Keratinocyte (primary cell): ENCODE measurements around the gene TMEM242. TPM values are rescaled to one million over a fixed set of nuclear protein-coding genes. Genes with fewer than 3 reads are reported as not detected.

Source experiments
- DNase-seq: peaks from one replicate; pipeline ENCODE4 v3.0.0-alpha.2; 2011; ENCODE audit warnings: low read depth, missing footprints, low spot score
- FAIRE-seq: peaks from 2 replicates; lab custom pipeline; 2011; peaks lifted over from hg19 to GRCh38; lab: Jason Lieb, UNC
- H2AFZ ChIP-seq: 2 replicates; pipeline ENCODE4 v1.6.0; 2012; ENCODE audit warnings: low read length, control low read depth, inconsistent platforms; ENCODE audit not compliant: control insufficient read depth
- H3K27ac ChIP-seq: 2 replicates; pipeline ENCODE4 v1.5.1; 2011; ENCODE audit warnings: low read length; ENCODE audit not compliant: control insufficient read depth, insufficient read depth
- H3K27me3 ChIP-seq: 3 replicates; pipeline ENCODE4 v1.6.0; 2011; ENCODE audit warnings: low read length; ENCODE audit not compliant: control insufficient read depth, insufficient read depth; ENCODE audit errors: extremely low read depth
- H3K36me3 ChIP-seq, 2 experiments: 2 replicates in 1 of 2; 3 replicates in 1 of 2; pipeline ENCODE4 v1.5.1; 2011; ENCODE audit warnings: low read length in 2 of 2, mild to moderate bottlenecking in 1 of 2; ENCODE audit not compliant: control insufficient read depth in 2 of 2, insufficient read depth in 2 of 2; ENCODE audit errors: extremely low read depth in 1 of 2
- H3K4me1 ChIP-seq: 3 replicates; pipeline ENCODE4 v1.5.1; 2011; ENCODE audit warnings: low read length; ENCODE audit not compliant: control insufficient read depth, insufficient read depth; ENCODE audit errors: extremely low read depth
- H3K4me2 ChIP-seq: 3 replicates; pipeline ENCODE4 v1.6.0; 2011; ENCODE audit warnings: low read depth, low read length; ENCODE audit not compliant: control insufficient read depth, insufficient read depth; ENCODE audit errors: extremely low read depth
- H3K4me3 ChIP-seq, 3 experiments: fragments of 200-600 bp in 1 of 3; sonication (generic) in 1 of 3; 2 replicates in 2 of 3; 3 replicates in 1 of 3; pipeline ENCODE4 v1.5.1; 2011 to 2016; ENCODE audit warnings: low read length in 3 of 3, mild to moderate bottlenecking in 3 of 3, control low read depth in 2 of 3, inconsistent platforms in 1 of 3, low read depth in 1 of 3, mixed read lengths in 1 of 3, mixed run types in 1 of 3, moderate library complexity in 1 of 3; ENCODE audit not compliant: control insufficient read depth in 2 of 3, insufficient read depth in 2 of 3; ENCODE audit errors: extremely low read depth in 1 of 3
- H3K79me2 ChIP-seq: 2 replicates; pipeline ENCODE4 v1.6.0; 2012; ENCODE audit warnings: low read length; ENCODE audit not compliant: control insufficient read depth, insufficient read depth
- H3K9ac ChIP-seq: 3 replicates; pipeline ENCODE4 v1.6.0; 2011; ENCODE audit warnings: low read length; ENCODE audit not compliant: control insufficient read depth, insufficient read depth; ENCODE audit errors: extremely low read depth
- H3K9me1 ChIP-seq: 3 replicates; pipeline ENCODE4 v1.6.0; 2011; ENCODE audit warnings: low read length; ENCODE audit not compliant: control insufficient read depth, insufficient read depth; ENCODE audit errors: extremely low read depth
- H3K9me3 ChIP-seq: 2 replicates; pipeline ENCODE4 v1.5.1; 2012; ENCODE audit warnings: low read depth, low read length; ENCODE audit not compliant: control insufficient read depth
- H4K20me1 ChIP-seq: 3 replicates; pipeline ENCODE4 v1.6.0; 2011; ENCODE audit warnings: low read length; ENCODE audit not compliant: control insufficient read depth, insufficient read depth; ENCODE audit errors: extremely low read depth
- EZH2 ChIP-seq: IDR thresholded peaks from one replicate; pipeline ENCODE4 v1.6.1; 2012; ENCODE audit warnings: inconsistent platforms, mild to moderate bottlenecking, low read length, moderate library complexity
- dilution Hi-C: fragments of 300-500 bp; cut with MboI; formaldehyde crosslinking; loops from one replicate; pipeline ENCODE4 v1.7.0; 2020; ENCODE audit warnings: low sequenced_read_pairs; ENCODE audit not compliant: extremely low pct_ligation_motif_present
- polyA plus RNA-seq, 5 experiments: library from polyadenylated mRNA; depleted of rRNA in 3 of 5; stranded (reverse) in 3 of 5; stranded (forward) in 1 of 5; unstranded in 1 of 5; fragments of >200 nt; gene quantifications; 1 replicate in 1 of 5; 2 replicates in 3 of 5; 3 replicates in 1 of 5; pipeline versions ENCODE4 v1.2.1 to v1.2.3, GENCODE V29; 2011 to 2012; ENCODE audit warnings: missing spikeins in 2 of 5, low read depth in 1 of 5, low replicate concordance in 1 of 5
- TF ChIP-seq, protein P1 (sequence below), 3 experiments: IDR thresholded peaks in 1 of 3; conservative IDR thresholded peaks in 1 of 3; optimal IDR thresholded peaks in 1 of 3; 2 replicates in 2 of 3; 3 replicates in 1 of 3; pipeline versions ENCODE3 to v1.5.1; 2011; ENCODE audit warnings: low read length in 3 of 3, mild to moderate bottlenecking in 3 of 3, moderate library complexity in 2 of 3, control low read depth in 1 of 3, inconsistent platforms in 1 of 3; ENCODE audit not compliant: insufficient read depth in 2 of 3; ENCODE audit errors: extremely low read depth in 1 of 3

TMEM242 gene
- polyA plus RNA-seq, 1 donor (not counting 4 experiments of a cell fraction or from before 2014, with no cell fraction given): 11.0 TPM

DNA sequence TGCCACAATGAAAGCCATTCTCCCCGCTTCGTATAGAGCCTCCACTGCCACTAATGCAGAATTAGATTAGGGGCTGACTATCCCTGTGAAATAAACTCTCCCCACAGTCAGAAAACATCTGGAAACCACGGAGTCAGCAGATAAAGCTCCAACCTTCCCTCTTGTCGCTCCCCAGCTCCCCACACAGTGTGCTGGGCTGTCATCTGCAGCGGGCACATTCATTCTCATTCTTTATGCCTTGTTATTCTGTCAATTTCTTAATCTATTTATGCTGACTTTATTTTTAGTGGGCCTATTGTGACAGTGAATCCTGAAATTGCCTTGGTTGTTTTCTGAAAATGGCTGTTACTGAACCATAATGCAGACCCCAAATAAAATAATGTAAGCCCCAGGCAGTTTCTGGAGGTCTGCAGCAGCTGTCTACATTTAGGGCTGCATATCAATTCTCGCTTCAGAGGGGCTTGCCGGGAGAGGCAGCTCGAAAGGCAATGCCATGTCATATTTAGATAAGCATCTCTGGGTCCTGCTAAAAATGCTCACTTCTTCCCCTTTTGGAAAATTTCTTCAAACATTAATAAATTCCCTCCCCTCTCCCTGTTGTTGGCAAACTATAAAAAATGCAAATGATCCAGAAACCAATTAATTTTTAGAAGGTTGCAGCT is 71.6 kb downstream of the TMEM242 start:
- dilution Hi-C loops: no loop called here
- Histone ChIP-seq H3K27ac (no peak overlapping the region), H3K4me1 (no peaks in the 10 kb centered on the region), H3K4me3 (no peak overlapping the region), H3K79me2 (no peaks in the 10 kb centered on the region), H3K36me3 (no peaks in the 10 kb centered on the region), H3K9me3 (no peaks in the 10 kb centered on the region), H2AFZ (no peak overlapping the region), H3K9ac (no peak overlapping the region), H3K9me1 (no peaks in the 10 kb centered on the region), H3K4me2 (no peak overlapping the region), H3K27me3 (peaks cover 17% of the 10 kb centered on the region), H4K20me1 (no peaks in the 10 kb centered on the region)
- DNase-seq: no peak
- no peak for TF ChIP-seq EZH2
- TF ChIP-seq, protein P1, sequence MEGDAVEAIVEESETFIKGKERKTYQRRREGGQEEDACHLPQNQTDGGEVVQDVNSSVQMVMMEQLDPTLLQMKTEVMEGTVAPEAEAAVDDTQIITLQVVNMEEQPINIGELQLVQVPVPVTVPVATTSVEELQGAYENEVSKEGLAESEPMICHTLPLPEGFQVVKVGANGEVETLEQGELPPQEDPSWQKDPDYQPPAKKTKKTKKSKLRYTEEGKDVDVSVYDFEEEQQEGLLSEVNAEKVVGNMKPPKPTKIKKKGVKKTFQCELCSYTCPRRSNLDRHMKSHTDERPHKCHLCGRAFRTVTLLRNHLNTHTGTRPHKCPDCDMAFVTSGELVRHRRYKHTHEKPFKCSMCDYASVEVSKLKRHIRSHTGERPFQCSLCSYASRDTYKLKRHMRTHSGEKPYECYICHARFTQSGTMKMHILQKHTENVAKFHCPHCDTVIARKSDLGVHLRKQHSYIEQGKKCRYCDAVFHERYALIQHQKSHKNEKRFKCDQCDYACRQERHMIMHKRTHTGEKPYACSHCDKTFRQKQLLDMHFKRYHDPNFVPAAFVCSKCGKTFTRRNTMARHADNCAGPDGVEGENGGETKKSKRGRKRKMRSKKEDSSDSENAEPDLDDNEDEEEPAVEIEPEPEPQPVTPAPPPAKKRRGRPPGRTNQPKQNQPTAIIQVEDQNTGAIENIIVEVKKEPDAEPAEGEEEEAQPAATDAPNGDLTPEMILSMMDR (optimal IDR thresholded peaks at IDR 0.05 in 1 of 3, IDR thresholded peaks at IDR 0.05 in 1 of 3, conservative IDR thresholded peaks at IDR 0.05 in 1 of 3; ENCODE audit: extremely low read depth in 1 of 3, insufficient read depth in 2 of 3, low read length in 3 of 3): no peak
- no peak for FAIRE-seq

GRCh38 chr6:157249826-157250225 is 73.5 kb downstream of the TMEM242 start:
- Histone ChIP-seq H3K9ac (no peak overlapping the region), H3K36me3 (no peaks in the 10 kb centered on the region), H3K27ac (no peak overlapping the region), H3K4me1 (no peaks in the 10 kb centered on the region), H3K79me2 (no peaks in the 10 kb centered on the region), H3K4me3 (no peak overlapping the region), H3K9me3 (no peaks in the 10 kb centered on the region), H3K27me3 (peaks cover 7% of the 10 kb centered on the region), H3K4me2 (no peak overlapping the region), H3K9me1 (no peaks in the 10 kb centered on the region), H2AFZ (no peak overlapping the region), H4K20me1 (no peaks in the 10 kb centered on the region)
- dilution Hi-C loops: no loop called here
- TF ChIP-seq, protein P1 (optimal IDR thresholded peaks at IDR 0.05 in 1 of 3, IDR thresholded peaks at IDR 0.05 in 1 of 3, conservative IDR thresholded peaks at IDR 0.05 in 1 of 3; ENCODE audit: extremely low read depth in 1 of 3, insufficient read depth in 2 of 3, low read length in 3 of 3): no peak
- no peak for TF ChIP-seq EZH2
- DNase-seq: no peak
- FAIRE-seq: no peak
